Measurements from ENCODE around the gene PAFAH2. TPM values are rescaled to one million over a fixed set of nuclear protein-coding genes. Genes with fewer than 3 reads are reported as not detected.

Gene PAFAH2
- total RNA-seq, 1 donor from 2014 or later = 6.8 TPM

DNA sequence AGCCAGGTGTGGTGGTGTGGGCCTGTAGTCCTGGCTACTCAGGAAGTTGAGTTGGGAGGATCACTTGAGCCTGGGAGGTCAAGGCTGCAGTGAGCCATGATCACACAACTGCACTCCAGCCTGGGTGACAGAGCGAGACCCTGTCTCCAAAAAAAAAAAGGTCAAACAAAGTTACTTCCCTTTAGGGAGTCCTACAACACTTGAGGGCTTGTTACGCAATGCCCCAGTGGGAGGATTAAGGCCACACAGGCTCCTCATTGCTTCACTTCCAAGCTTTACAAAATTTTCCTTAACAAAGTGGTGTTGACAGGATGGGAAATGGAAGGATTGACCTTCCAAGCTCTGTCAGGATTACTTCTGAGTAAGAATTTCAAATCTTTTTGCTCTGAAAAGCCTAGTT lies 17.5 kb upstream of the PAFAH2 start:
- no peak for DNase-seq (ENCODE audit: low spot score)

GRCh38 chr1:26014179-26014578 lies 16.3 kb upstream of the PAFAH2 start:
- no peak for DNase-seq (ENCODE audit: low spot score)

DNA sequence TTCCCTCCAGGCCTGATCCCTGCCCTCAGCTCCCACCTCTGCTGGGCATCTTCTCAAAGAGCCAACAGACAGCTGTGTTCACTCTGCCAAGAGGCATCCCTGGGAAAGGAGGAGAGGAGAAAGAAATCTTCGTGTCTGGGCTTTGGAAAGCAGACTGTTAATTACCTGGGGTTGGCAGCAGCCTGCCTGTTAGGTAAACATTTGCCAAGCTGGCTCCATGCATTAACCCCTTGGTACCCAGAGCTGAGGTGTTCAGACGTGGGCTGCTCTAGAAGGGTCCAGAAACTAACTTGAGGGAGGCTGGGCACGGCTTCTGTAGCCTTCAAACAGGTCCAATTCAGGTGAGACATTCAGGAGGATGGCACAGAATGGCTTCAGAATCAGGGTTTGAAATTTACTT lies 15.0 kb upstream of the PAFAH2 start:
- no peak for DNase-seq (ENCODE audit: low spot score)

DNA sequence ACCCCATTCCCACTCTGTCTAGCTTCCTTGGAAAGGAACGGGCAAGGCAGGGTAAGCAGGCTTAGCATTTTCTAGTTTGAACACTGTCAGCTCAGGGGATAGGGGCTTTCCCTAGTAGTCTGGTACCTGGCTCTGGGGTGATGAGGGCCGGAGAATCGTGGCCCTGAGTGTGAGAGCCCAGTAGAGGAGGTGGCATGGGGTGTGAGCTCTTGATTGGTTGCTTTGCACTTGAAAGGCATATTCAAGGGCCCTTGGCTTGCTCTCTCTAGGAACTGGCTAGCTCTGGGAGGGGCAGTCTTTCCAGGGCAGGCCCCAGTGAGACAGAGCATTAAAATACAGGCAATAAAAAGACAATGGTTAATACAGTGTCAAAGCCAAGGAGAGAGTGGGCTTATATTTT lies 13.0 kb upstream of the PAFAH2 start:
- no peak for DNase-seq (ENCODE audit: low spot score)

DNA sequence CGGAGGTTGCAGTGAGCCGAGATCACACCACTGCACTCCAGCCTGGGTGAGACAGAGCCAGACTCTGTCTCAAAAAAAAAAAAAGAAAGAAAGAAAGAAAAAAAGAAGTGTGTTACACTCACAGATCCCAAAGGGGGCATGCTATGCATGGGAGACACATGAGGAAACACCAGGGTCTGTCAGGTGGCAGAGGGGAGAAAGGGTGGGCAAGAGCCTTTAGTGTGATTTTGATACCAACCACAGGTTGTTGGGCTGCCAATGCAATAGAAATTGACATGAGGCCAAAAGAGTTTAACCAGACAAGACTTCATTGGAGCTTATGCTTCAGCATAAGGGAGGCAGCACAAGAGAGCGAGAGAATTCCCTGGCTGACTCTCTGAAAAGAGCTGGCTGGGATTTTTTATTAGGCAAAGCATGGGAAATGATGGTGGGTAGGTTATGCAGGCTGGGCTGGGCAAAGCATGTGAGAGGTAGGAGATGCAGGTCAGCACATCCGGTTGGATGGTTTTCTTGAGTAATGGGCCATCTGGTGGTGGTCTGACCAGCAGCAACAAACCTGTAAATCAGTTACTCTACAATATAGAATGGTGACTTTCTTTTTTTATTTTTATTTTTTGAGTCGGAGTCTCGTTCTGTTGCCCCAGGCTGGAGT lies 12.1 kb upstream of the PAFAH2 start:
- no peak for DNase-seq (ENCODE audit: low spot score)

DNA sequence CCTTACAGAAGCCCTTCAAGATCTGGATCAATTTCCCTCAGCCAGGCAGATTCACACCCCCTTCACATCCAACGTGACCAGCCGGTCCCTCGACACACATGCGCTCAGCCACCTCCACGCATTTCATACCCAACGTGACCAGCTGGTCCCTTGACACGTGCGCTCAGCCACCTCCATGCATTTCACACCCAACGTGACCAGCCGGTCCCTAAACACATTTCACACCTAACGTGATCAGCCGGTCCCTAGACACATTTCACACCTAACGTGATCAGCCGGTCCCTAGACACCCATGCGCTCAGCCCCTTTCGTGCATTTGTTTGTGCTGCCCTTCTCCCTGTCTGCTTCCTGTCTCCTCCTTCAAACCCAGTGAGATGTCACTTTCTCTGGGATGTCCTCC lies 8.8 kb upstream of the PAFAH2 start:
- no peak for DNase-seq (ENCODE audit: low spot score)

GRCh38 chr1:26005434-26006105 lies 7.7 kb upstream of the PAFAH2 start:
- no peak for DNase-seq (ENCODE audit: low spot score)

- DNase-seq (ENCODE audit: low spot score) = no peak
These were observed 5.9 kb upstream of the PAFAH2 start for GRCh38 chr1:26003756-26004155.

GRCh38 chr1:26003262-26003661 lies 5.4 kb upstream of the PAFAH2 start:
- DNase-seq (ENCODE audit: low spot score) = no peak

GRCh38 chr1:25999041-25999800 lies 1.4 kb upstream of the PAFAH2 start:
- DNase-seq (ENCODE audit: low spot score) = no peak

- no peak for DNase-seq (ENCODE audit: low spot score)
These were observed 666 bp downstream of the PAFAH2 start for GRCh38 chr1:25996966-25997827.

- no peak for DNase-seq (ENCODE audit: low spot score)
These were observed 3.3 kb downstream of the PAFAH2 start for GRCh38 chr1:25994402-25995150.

- DNase-seq (ENCODE audit: low spot score) = no peak
These were observed 4.5 kb downstream of the PAFAH2 start for GRCh38 chr1:25993197-25993951.

DNA sequence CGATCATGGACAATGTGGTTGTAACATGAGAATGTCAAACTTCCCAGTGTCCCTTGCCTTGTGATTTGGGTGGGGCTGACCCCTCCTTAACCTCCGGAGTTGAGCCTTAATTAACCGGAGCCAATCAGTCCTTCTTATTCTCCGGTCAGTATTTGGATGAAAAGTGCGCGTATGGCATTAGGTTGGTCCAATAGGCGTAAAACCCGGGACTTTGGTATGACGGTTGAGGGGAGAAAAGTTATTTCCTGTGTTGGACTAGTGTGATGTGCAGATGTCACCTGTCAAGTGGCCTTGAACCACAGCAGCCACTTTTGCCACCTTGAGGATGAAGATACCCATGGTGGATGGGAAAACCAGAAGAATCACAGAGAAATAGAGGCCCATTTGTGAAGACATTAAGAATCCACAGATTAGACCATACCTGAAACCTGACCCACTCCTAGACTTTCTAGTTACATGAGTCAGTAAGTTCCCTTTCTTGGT lies 5.1 kb downstream of the PAFAH2 start:
- DNase-seq (ENCODE audit: low spot score) = no peak

GRCh38 chr1:25991937-25992688 lies 5.8 kb downstream of the PAFAH2 start:
- no peak for DNase-seq (ENCODE audit: low spot score)

DNA sequence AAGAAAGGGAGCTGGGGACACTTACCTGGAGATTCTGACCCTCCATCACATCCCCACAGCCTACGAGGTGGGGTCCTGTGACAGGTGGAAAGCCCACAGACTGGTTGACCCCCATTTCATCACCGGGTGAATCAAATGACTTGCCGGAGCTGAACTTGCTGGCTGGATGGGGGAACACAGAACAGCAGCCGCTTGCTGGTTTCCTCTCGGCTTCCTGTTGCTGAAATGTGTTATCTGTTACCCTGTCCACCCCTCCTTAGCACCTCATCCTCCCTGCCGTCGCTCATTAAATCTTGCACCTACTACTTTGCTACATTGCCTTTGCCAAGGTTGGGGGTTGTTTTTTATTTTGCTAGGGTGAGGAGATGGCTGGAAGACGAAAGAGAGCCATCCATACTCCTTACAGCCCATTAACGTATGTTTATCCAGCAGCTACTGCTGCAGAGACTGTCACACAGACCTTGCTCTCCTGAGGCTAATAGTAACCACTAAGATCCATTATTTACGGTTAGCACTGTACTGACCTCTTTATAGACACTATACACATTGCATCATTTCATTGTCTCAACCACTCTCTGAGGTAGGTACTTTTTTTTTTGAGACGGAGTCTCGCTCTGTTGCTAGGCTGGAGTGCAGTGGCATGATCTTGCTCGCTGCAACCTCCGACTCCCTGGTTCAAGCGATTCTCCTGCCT lies 7.0 kb downstream of the PAFAH2 start:
- peak; percentile 53 for DNase-seq (ENCODE audit: low spot score)

DNA sequence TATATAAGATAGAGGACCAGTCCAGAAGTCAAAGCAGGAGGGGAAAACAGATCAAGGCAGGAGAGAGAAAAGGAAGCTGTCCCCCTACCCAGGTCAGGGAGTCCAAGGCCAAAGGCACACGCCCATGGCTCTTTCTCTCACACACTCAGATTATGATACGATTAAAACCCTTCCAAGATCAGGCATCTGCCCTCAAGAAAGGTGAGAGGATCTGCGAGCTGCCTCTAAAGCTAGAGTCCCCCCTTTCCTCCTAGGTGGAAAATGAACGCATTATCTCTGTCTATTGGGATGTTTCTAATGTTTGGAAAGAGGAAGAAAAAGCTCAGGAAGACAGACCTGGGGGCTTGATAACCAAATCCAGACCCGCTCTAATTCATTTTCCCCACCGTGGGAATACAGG lies 7.6 kb downstream of the PAFAH2 start:
- DNase-seq (ENCODE audit: low spot score) = peak; percentile 24

GRCh38 chr1:25989440-25990234 lies 8.2 kb downstream of the PAFAH2 start:
- peak; percentile 47 for DNase-seq (ENCODE audit: low spot score)

All from mesenteric fat pad (tissue), 1 donor.